SK-N-SH treated with all-trans-retinoic acid at 6 μM for 48 hours (cell line): ENCODE results near the gene CDH4.

ENCODE experiments used
- ATAC-seq: fragments of 200-7000 bp; cut with Tn5 transposase; 3 replicates; pipeline ENCODE4 v1.9.1; 2020; ENCODE audit warnings: mild to moderate bottlenecking, moderate library complexity
- ARNTL ChIP-seq: fragments of 450-650 bp; formaldehyde crosslinking; IDR thresholded peaks from 2 replicates; pipeline ENCODE4 v1.5.0; 2020; ENCODE audit warnings: low read depth, mild to moderate bottlenecking, moderate library complexity, borderline replicate concordance
- CSDC2 ChIP-seq: fragments of 250-450 bp; sonication (Bioruptor Pico); IDR thresholded peaks from 2 replicates; pipeline ENCODE4 v1.5.0; 2020; ENCODE audit warnings: mild to moderate bottlenecking, moderate library complexity
- ESRRG ChIP-seq: fragments of 250-450 bp; sonication (Bioruptor Pico); IDR thresholded peaks from 2 replicates; pipeline ENCODE4 v1.6.1; 2021; ENCODE audit warnings: mild to moderate bottlenecking
- GLIS3 ChIP-seq: fragments of 250-450 bp; sonication (Bioruptor Pico); IDR thresholded peaks from 2 replicates; pipeline ENCODE4 v1.5.0; 2020; ENCODE audit warnings: mild to moderate bottlenecking, moderate library complexity
- ISL1 ChIP-seq: fragments of 250-450 bp; sonication (Bioruptor Pico); IDR thresholded peaks from 2 replicates; pipeline ENCODE4 v2.1.2; 2022; ENCODE audit warnings: mild to moderate bottlenecking, moderate library complexity
- PPARA ChIP-seq: fragments of 250-450 bp; sonication (Bioruptor Pico); IDR thresholded peaks from 2 replicates; pipeline ENCODE4 v1.5.0; 2020; ENCODE audit warnings: mild to moderate bottlenecking, borderline replicate concordance
- RARB ChIP-seq: fragments of 250-450 bp; sonication (Bioruptor Pico); IDR thresholded peaks from 2 replicates; pipeline ENCODE4 v1.8.0; 2021; ENCODE audit warnings: mild to moderate bottlenecking, moderate library complexity
- SNAI2 ChIP-seq: fragments of 250-450 bp; sonication (Bioruptor Pico); IDR thresholded peaks from 2 replicates; pipeline ENCODE4 v1.5.0; 2020; ENCODE audit warnings: mild to moderate bottlenecking, moderate library complexity
- TOX ChIP-seq: fragments of 250-450 bp; sonication (Bioruptor Pico); IDR thresholded peaks from 2 replicates; pipeline ENCODE4 v1.8.0; 2021; ENCODE audit warnings: mild to moderate bottlenecking, moderate library complexity, borderline replicate concordance
- ZFP3 ChIP-seq: fragments of 250-450 bp; sonication (Bioruptor Pico); IDR thresholded peaks from 2 replicates; pipeline ENCODE4 v1.5.0; 2020; ENCODE audit warnings: mild to moderate bottlenecking, moderate library complexity
- ZFP30 ChIP-seq: fragments of 450-650 bp; formaldehyde crosslinking; IDR thresholded peaks from 2 replicates; pipeline ENCODE4 v1.5.0; 2022; ENCODE audit warnings: mild to moderate bottlenecking, moderate library complexity
- ZNF565 ChIP-seq: fragments of 450-650 bp; formaldehyde crosslinking; conservative IDR thresholded peaks from 2 replicates; pipeline ENCODE4 v1.5.0; 2020; ENCODE audit warnings: low read depth, mild to moderate bottlenecking, moderate library complexity
- ZNF70 ChIP-seq: fragments of 450-650 bp; formaldehyde crosslinking; IDR thresholded peaks from 2 replicates; pipeline ENCODE4 v1.5.0; 2020; ENCODE audit warnings: mild to moderate bottlenecking, moderate library complexity
- ZNF8 ChIP-seq: fragments of 450-650 bp; formaldehyde crosslinking; IDR thresholded peaks from 2 replicates; pipeline ENCODE4 v1.5.0; 2020; ENCODE audit warnings: mild to moderate bottlenecking, moderate library complexity
- TF ChIP-seq, protein P1 (sequence below): fragments of 250-450 bp; sonication (Bioruptor Pico); IDR thresholded peaks from 2 replicates; pipeline ENCODE4 v1.5.1; 2020; ENCODE audit warnings: low read depth, mild to moderate bottlenecking, moderate library complexity
- TF ChIP-seq, protein P2 (sequence below): fragments of 250-450 bp; sonication (Bioruptor Pico); IDR thresholded peaks from 2 replicates; pipeline ENCODE4 v1.8.0; 2021; ENCODE audit warnings: low read depth, mild to moderate bottlenecking, moderate library complexity, borderline replicate concordance
- TF ChIP-seq, protein P3 (sequence below): fragments of 250-450 bp; sonication (Bioruptor Pico); IDR thresholded peaks from 2 replicates; pipeline ENCODE4 v1.8.0; 2020; ENCODE audit warnings: mild to moderate bottlenecking, moderate library complexity, borderline replicate concordance
- TF ChIP-seq, protein P4 (sequence below): fragments of 250-450 bp; sonication (Bioruptor Pico); IDR thresholded peaks from 2 replicates; pipeline ENCODE4 v1.5.1; 2021; ENCODE audit warnings: mild to moderate bottlenecking, moderate library complexity
- TF ChIP-seq, protein P5 (sequence below): fragments of 250-450 bp; sonication (Bioruptor Pico); IDR thresholded peaks from 2 replicates; pipeline ENCODE4 v1.5.0; 2020; ENCODE audit warnings: mild to moderate bottlenecking, moderate library complexity

CDH4 gene

DNA sequence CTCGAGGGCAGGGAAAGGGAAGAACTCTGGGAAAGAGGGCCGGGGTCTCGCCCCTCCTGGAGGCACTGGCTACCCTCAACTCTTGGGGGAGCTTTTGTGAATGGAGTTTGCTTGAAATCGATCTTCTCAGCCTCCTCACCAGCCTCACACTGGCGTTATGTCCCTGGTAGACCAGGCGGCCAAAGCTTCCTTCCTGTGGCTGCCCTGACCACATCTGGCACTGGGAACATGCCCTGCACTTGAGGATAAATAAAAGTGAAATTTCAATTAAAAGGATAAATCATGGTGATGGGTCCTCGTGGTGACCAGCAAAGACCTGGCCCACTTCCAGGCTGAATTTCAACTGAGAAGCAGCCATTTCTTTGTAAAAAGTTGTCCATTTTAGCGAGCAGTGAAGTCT is 578.9 kb downstream of the CDH4 start:
- TF ChIP-seq ISL1 (CRISPR knock-in tag) (no peak), PPARA (CRISPR knock-in tag) (no peak), ZFP3 (CRISPR knock-in tag) (no peak), ZFP30 (no peak), ARNTL (CRISPR knock-in tag) (no peak), ESRRG (CRISPR knock-in tag) (no peak)
- TF ChIP-seq, protein P1, sequence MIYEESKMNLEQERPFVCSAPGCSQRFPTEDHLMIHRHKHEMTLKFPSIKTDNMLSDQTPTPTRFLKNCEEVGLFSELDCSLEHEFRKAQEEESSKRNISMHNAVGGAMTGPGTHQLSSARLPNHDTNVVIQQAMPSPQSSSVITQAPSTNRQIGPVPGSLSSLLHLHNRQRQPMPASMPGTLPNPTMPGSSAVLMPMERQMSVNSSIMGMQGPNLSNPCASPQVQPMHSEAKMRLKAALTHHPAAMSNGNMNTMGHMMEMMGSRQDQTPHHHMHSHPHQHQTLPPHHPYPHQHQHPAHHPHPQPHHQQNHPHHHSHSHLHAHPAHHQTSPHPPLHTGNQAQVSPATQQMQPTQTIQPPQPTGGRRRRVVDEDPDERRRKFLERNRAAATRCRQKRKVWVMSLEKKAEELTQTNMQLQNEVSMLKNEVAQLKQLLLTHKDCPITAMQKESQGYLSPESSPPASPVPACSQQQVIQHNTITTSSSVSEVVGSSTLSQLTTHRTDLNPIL (CRISPR knock-in tag): no peak
- TF ChIP-seq, protein P2, sequence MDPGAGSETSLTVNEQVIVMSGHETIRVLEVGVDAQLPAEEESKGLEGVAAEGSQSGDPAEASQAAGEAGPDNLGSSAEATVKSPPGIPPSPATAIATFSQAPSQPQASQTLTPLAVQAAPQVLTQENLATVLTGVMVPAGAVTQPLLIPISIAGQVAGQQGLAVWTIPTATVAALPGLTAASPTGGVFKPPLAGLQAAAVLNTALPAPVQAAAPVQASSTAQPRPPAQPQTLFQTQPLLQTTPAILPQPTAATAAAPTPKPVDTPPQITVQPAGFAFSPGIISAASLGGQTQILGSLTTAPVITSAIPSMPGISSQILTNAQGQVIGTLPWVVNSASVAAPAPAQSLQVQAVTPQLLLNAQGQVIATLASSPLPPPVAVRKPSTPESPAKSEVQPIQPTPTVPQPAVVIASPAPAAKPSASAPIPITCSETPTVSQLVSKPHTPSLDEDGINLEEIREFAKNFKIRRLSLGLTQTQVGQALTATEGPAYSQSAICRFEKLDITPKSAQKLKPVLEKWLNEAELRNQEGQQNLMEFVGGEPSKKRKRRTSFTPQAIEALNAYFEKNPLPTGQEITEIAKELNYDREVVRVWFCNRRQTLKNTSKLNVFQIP: no peak
- no peak for ATAC-seq

DNA sequence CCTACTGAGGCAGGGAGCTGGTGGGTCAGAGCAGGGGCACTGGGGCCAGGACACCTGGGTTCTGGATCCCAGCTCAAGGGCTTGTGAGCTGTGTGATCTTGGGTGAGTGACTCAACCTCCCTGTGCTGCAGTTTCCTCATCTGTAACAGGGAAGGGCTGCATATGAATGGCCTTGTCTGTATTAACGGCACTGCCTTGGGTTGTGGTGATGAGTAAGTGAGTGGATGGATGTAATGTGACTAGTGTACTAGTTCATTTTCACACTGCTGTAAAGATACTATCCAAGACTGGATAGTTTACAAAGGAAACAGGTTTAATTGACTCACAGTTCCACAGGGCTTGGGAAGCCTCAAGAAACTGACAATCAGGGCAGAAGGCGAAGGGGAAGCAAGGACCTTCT is 580.1 kb downstream of the CDH4 start:
- ATAC-seq: no peak

More for the DNA sequence above, 580.1 kb downstream of the CDH4 start:
- TF ChIP-seq SNAI2 (CRISPR knock-in tag): no peak
- no peak for TF ChIP-seq ESRRG (CRISPR knock-in tag)
- TF ChIP-seq GLIS3 (CRISPR knock-in tag): no peak
- TF ChIP-seq, protein P3, sequence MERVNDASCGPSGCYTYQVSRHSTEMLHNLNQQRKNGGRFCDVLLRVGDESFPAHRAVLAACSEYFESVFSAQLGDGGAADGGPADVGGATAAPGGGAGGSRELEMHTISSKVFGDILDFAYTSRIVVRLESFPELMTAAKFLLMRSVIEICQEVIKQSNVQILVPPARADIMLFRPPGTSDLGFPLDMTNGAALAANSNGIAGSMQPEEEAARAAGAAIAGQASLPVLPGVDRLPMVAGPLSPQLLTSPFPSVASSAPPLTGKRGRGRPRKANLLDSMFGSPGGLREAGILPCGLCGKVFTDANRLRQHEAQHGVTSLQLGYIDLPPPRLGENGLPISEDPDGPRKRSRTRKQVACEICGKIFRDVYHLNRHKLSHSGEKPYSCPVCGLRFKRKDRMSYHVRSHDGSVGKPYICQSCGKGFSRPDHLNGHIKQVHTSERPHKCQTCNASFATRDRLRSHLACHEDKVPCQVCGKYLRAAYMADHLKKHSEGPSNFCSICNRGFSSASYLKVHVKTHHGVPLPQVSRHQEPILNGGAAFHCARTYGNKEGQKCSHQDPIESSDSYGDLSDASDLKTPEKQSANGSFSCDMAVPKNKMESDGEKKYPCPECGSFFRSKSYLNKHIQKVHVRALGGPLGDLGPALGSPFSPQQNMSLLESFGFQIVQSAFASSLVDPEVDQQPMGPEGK (CRISPR knock-in tag): no peak
- TF ChIP-seq ZNF8 (CRISPR knock-in tag): no peak
- no peak for TF ChIP-seq ZNF565 (CRISPR knock-in tag)
- no peak for TF ChIP-seq RARB (CRISPR knock-in tag)
- TF ChIP-seq, protein P2: no peak
- TF ChIP-seq ZFP3 (CRISPR knock-in tag): no peak
- no peak for TF ChIP-seq ARNTL (CRISPR knock-in tag)
- no peak for TF ChIP-seq ISL1 (CRISPR knock-in tag)
- TF ChIP-seq, protein P4, sequence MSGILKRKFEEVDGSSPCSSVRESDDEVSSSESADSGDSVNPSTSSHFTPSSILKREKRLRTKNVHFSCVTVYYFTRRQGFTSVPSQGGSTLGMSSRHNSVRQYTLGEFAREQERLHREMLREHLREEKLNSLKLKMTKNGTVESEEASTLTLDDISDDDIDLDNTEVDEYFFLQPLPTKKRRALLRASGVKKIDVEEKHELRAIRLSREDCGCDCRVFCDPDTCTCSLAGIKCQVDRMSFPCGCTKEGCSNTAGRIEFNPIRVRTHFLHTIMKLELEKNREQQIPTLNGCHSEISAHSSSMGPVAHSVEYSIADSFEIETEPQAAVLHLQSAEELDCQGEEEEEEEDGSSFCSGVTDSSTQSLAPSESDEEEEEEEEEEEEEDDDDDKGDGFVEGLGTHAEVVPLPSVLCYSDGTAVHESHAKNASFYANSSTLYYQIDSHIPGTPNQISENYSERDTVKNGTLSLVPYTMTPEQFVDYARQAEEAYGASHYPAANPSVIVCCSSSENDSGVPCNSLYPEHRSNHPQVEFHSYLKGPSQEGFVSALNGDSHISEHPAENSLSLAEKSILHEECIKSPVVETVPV (CRISPR knock-in tag): no peak
- no peak for TF ChIP-seq TOX (CRISPR knock-in tag)
- no peak for TF ChIP-seq ZNF70
- TF ChIP-seq CSDC2 (CRISPR knock-in tag): no peak
- TF ChIP-seq, protein P5, sequence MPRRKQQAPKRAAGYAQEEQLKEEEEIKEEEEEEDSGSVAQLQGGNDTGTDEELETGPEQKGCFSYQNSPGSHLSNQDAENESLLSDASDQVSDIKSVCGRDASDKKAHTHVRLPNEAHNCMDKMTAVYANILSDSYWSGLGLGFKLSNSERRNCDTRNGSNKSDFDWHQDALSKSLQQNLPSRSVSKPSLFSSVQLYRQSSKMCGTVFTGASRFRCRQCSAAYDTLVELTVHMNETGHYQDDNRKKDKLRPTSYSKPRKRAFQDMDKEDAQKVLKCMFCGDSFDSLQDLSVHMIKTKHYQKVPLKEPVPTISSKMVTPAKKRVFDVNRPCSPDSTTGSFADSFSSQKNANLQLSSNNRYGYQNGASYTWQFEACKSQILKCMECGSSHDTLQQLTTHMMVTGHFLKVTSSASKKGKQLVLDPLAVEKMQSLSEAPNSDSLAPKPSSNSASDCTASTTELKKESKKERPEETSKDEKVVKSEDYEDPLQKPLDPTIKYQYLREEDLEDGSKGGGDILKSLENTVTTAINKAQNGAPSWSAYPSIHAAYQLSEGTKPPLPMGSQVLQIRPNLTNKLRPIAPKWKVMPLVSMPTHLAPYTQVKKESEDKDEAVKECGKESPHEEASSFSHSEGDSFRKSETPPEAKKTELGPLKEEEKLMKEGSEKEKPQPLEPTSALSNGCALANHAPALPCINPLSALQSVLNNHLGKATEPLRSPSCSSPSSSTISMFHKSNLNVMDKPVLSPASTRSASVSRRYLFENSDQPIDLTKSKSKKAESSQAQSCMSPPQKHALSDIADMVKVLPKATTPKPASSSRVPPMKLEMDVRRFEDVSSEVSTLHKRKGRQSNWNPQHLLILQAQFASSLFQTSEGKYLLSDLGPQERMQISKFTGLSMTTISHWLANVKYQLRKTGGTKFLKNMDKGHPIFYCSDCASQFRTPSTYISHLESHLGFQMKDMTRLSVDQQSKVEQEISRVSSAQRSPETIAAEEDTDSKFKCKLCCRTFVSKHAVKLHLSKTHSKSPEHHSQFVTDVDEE: no peak
